Loucy (cell line): ENCODE measurements around the gene SCMH1.

Source experiments
- EZH2phosphoT487 ChIP-seq: fragments of 200-600 bp; IDR thresholded peaks from 2 replicates; pipeline ENCODE4 v1.6.1; 2018; ENCODE audit warnings: antibody characterized with exemption, mild to moderate bottlenecking, moderate library complexity, borderline replicate concordance
- TF ChIP-seq, protein P1 (sequence below): fragments of 200-600 bp; sonication (generic); conservative IDR thresholded peaks from 2 replicates; pipeline ENCODE4 v1.5.1; 2014; ENCODE audit warnings: mild to moderate bottlenecking, antibody characterized with exemption, low read length

DNA sequence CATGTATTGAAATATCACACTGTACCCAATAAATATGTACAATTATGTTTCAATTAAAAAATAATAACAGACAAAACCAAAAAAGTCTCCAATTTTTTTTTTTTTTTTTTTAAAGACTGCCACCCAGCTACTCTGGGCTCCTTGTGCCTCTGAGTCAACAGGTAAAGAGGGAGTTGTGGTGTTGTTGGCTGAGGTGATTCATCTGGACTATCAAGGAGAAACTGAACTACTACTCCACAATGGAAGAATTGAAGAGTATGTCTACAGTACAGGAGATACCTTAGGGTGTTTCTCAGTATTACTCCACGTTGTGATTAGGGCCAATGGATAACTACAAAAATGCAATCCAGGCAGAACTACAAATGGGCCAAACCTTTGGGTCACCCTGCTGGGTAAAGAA, 67.9 kb downstream of the SCMH1 start:
- TF ChIP-seq, protein P1, sequence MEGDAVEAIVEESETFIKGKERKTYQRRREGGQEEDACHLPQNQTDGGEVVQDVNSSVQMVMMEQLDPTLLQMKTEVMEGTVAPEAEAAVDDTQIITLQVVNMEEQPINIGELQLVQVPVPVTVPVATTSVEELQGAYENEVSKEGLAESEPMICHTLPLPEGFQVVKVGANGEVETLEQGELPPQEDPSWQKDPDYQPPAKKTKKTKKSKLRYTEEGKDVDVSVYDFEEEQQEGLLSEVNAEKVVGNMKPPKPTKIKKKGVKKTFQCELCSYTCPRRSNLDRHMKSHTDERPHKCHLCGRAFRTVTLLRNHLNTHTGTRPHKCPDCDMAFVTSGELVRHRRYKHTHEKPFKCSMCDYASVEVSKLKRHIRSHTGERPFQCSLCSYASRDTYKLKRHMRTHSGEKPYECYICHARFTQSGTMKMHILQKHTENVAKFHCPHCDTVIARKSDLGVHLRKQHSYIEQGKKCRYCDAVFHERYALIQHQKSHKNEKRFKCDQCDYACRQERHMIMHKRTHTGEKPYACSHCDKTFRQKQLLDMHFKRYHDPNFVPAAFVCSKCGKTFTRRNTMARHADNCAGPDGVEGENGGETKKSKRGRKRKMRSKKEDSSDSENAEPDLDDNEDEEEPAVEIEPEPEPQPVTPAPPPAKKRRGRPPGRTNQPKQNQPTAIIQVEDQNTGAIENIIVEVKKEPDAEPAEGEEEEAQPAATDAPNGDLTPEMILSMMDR, result no peak
- TF ChIP-seq EZH2phosphoT487, result no peak
